GM12878 (cell line): ENCODE data around the gene PLEKHJ1. TPM values are rescaled to one million over a fixed set of nuclear protein-coding genes. Genes with fewer than 3 reads are reported as not detected.
A peak's percentile ranks its signal among the peaks of the same experiment; 100 is the strongest.

Experiments
- BCL11A ChIP-seq: IDR thresholded peaks from 2 replicates; pipeline ENCODE4 v1.6.1; 2011; ENCODE audit warnings: low read depth, low read length
- BHLHE40 ChIP-seq, 2 experiments: fragments of 450-650 bp in 1 of 2; IDR thresholded peaks; 2 replicates each; pipeline ENCODE4 v1.6.1; 2011 to 2017; ENCODE audit warnings: low read depth in 2 of 2, borderline replicate concordance in 1 of 2, improper control_type of control experiment in 1 of 2, low read length in 1 of 2, mild to moderate bottlenecking in 1 of 2
- CEBPZ ChIP-seq: fragments of 150-350 bp; IDR thresholded peaks from 2 replicates; pipeline ENCODE4 v1.6.1; 2016; ENCODE audit warnings: low read depth, low read length
- CREM ChIP-seq: IDR thresholded peaks from 2 replicates; pipeline ENCODE4 v1.6.1; 2014; ENCODE audit warnings: antibody characterized with exemption, low read depth
- EGR1 ChIP-seq, 2 experiments: IDR thresholded peaks; 1 replicate in 1 of 2; 2 replicates in 1 of 2; pipeline ENCODE4 v1.6.1; 2011 to 2012; ENCODE audit warnings: low read depth in 2 of 2, low read length in 2 of 2, borderline replicate concordance in 1 of 2, mild to moderate bottlenecking in 1 of 2, moderate library complexity in 1 of 2
- EP300 ChIP-seq, 2 experiments: fragments of 150-350 bp in 1 of 2; IDR thresholded peaks; 2 replicates each; pipeline ENCODE4 v1.6.1; 2011 to 2012; ENCODE audit warnings: low read depth in 2 of 2, low read length in 2 of 2, borderline replicate concordance in 1 of 2, improper control_type of control experiment in 1 of 2, inconsistent platforms in 1 of 2; ENCODE audit not compliant: control insufficient read depth in 1 of 2
- FOS ChIP-seq: IDR thresholded peaks from 3 replicates; pipeline ENCODE4 v1.6.1; 2011; ENCODE audit warnings: borderline replicate concordance; ENCODE audit not compliant: insufficient read length; ENCODE audit errors: extremely low read depth
- HDAC6 ChIP-seq: fragments of 200-600 bp; sonication (generic); IDR thresholded peaks from one replicate; pipeline ENCODE4 v1.8.0; 2017; ENCODE audit warnings: antibody characterized with exemption; ENCODE audit not compliant: unreplicated experiment
- LARP7 ChIP-seq: fragments of 450-650 bp; IDR thresholded peaks from 2 replicates; pipeline ENCODE4 v1.6.1; 2017; ENCODE audit warnings: mild to moderate bottlenecking
- MTA3 ChIP-seq: IDR thresholded peaks from 2 replicates; pipeline ENCODE4 v1.6.1; 2012; ENCODE audit warnings: low read length, inconsistent platforms, borderline replicate concordance
- PKNOX1 ChIP-seq: fragments of 450-650 bp; IDR thresholded peaks from 2 replicates; pipeline ENCODE4 v1.6.1; 2016; ENCODE audit warnings: mild to moderate bottlenecking
- SP1 ChIP-seq: IDR thresholded peaks from one replicate; pipeline ENCODE4 v1.6.1; 2011; ENCODE audit warnings: low read depth, low read length
- TARDBP ChIP-seq: IDR thresholded peaks from 2 replicates; pipeline ENCODE4 v1.6.1; 2016; ENCODE audit warnings: borderline replicate concordance
- TBL1XR1 ChIP-seq: IDR thresholded peaks from 2 replicates; pipeline ENCODE4 v1.6.1; 2012; ENCODE audit warnings: low read depth, low read length, improper control_type of control experiment
- TCF12 ChIP-seq: IDR thresholded peaks from 2 replicates; pipeline ENCODE4 v1.6.1; 2011; ENCODE audit warnings: low read depth, mild to moderate bottlenecking, low read length
- ZBTB11 ChIP-seq: fragments of 450-650 bp; formaldehyde crosslinking; IDR thresholded peaks from 2 replicates; pipeline ENCODE4 v1.5.0; 2022; ENCODE audit warnings: mild to moderate bottlenecking, missing genetic modification characterization
- polyA plus RNA-seq, 11 experiments: library from polyadenylated mRNA; depleted of rRNA in 4 of 11; unstranded in 6 of 11; stranded (reverse) in 5 of 11; fragments of >200 nt; fragmentation: Nextera tagmentation in 4 of 11; fragmentation: Illumina TruSeq in 1 of 11; extraction: Ambion mirVana in 4 of 11; extraction: Trizol in 1 of 11; gene quantifications; 1 replicate in 1 of 11; 2 replicates in 10 of 11; pipeline versions ENCODE4 v1.2.1 to v1.2.3, GENCODE V29; 2011 to 2016; ENCODE audit warnings: inconsistent platforms in 2 of 11, missing spikeins in 2 of 11, low read depth in 1 of 11
- total RNA-seq, 4 experiments: library from RNA; depleted of rRNA in 3 of 4; stranded (reverse); fragments of >200 nt in 3 of 4; fragmentation: Illumina TruSeq in 1 of 4; extraction: Trizol in 1 of 4; gene quantifications; 2 replicates each; pipeline versions ENCODE4 v1.2.1 to v1.2.3, GENCODE V29; 2013 to 2021
- TF ChIP-seq, protein P1 (sequence below): IDR thresholded peaks from 2 replicates; pipeline ENCODE4 v1.6.1; 2011; ENCODE audit warnings: borderline replicate concordance, low read depth, mild to moderate bottlenecking, moderate library complexity, low read length; ENCODE audit not compliant: insufficient read depth, poor library complexity, severe bottlenecking
- TF ChIP-seq, protein P2 (sequence below): IDR thresholded peaks from 2 replicates; pipeline ENCODE4 v1.6.1; 2012; ENCODE audit warnings: low read depth, low read length, improper control_type of control experiment

PLEKHJ1 gene
- total and polyA plus RNA-seq, 10 of the 15 experiments (the other 5 are each of a cell fraction or from before 2014, with no cell fraction given): 1.3 to 133 (median 75.0) TPM

- TF ChIP-seq CREM: no peak
- TF ChIP-seq TCF12: peak; percentile 64; the same call in 1 of the 2 replicates
- TF ChIP-seq MTA3: no peak
- TF ChIP-seq BCL11A: peak; percentile 30; the same call in 1 of the 2 replicates
- TF ChIP-seq EGR1 (IDR thresholded peaks at IDR 0.05; ENCODE audit: borderline replicate concordance in 1 of 2, low read depth in 2 of 2, low read length in 2 of 2): peak in 1 of 2 experiments; percentile 81; a peak in 2 of 3 replicates
- no peak for TF ChIP-seq TBL1XR1
- no peak for TF ChIP-seq ZBTB11 (CRISPR knock-in tag)
- TF ChIP-seq BHLHE40 (IDR thresholded peaks at IDR 0.05; ENCODE audit: borderline replicate concordance in 1 of 2, low read depth in 2 of 2, low read length in 1 of 2): peak in 1 of 2 experiments; percentile 70; a peak in 2 of 4 replicates
- peak; percentile 83 for TF ChIP-seq PKNOX1
- peak; percentile 24 for TF ChIP-seq SP1
- no peak for TF ChIP-seq TARDBP
- TF ChIP-seq, protein P1, sequence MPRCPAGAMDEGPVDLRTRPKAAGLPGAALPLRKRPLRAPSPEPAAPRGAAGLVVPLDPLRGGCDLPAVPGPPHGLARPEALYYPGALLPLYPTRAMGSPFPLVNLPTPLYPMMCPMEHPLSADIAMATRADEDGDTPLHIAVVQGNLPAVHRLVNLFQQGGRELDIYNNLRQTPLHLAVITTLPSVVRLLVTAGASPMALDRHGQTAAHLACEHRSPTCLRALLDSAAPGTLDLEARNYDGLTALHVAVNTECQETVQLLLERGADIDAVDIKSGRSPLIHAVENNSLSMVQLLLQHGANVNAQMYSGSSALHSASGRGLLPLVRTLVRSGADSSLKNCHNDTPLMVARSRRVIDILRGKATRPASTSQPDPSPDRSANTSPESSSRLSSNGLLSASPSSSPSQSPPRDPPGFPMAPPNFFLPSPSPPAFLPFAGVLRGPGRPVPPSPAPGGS: no peak
- no peak for TF ChIP-seq FOS
- TF ChIP-seq EP300 (IDR thresholded peaks at IDR 0.05; ENCODE audit: borderline replicate concordance in 1 of 2, control insufficient read depth in 1 of 2, low read depth in 2 of 2, low read length in 2 of 2): no peak
- no peak for TF ChIP-seq HDAC6
- TF ChIP-seq, protein P2, sequence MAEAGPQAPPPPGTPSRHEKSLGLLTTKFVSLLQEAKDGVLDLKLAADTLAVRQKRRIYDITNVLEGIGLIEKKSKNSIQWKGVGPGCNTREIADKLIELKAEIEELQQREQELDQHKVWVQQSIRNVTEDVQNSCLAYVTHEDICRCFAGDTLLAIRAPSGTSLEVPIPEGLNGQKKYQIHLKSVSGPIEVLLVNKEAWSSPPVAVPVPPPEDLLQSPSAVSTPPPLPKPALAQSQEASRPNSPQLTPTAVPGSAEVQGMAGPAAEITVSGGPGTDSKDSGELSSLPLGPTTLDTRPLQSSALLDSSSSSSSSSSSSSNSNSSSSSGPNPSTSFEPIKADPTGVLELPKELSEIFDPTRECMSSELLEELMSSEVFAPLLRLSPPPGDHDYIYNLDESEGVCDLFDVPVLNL: no peak
- no peak for TF ChIP-seq CEBPZ
- no peak for TF ChIP-seq LARP7
Observed at GRCh38 chr19:2266183-2266993, 30.3 kb upstream of the PLEKHJ1 start (continued).
